Subcutaneous abdominal adipose tissue (tissue), 5 donors: ENCODE data around the gene ZFHX3.
A peak's percentile ranks its signal among the peaks of the same experiment; 100 is the strongest.

Source experiments
- H3K27ac ChIP-seq: one replicate; pipeline ENCODE4 v1.7.0; 2013; ENCODE audit warnings: low read depth, mild to moderate bottlenecking, inconsistent platforms, low read length, moderate library complexity
- H3K27me3 ChIP-seq, 5 donors: one replicate each; pipeline ENCODE4 v1.7.0; 2013; ENCODE audit warnings: low read length in 5 of 5, inconsistent platforms in 1 of 5; ENCODE audit not compliant: control insufficient read depth in 5 of 5, insufficient read depth in 4 of 5
- H3K36me3 ChIP-seq, 5 donors: one replicate each; pipeline ENCODE4 v1.7.0; 2013; ENCODE audit warnings: low read length in 5 of 5; ENCODE audit not compliant: control insufficient read depth in 5 of 5, insufficient read depth in 5 of 5
- H3K4me1 ChIP-seq, 5 donors: one replicate each; pipeline ENCODE4 v1.7.0; 2013; ENCODE audit warnings: low read length in 5 of 5, mild to moderate bottlenecking in 3 of 5, moderate library complexity in 1 of 5; ENCODE audit not compliant: control insufficient read depth in 5 of 5, insufficient read depth in 5 of 5
- H3K4me3 ChIP-seq, 5 donors: one replicate each; pipeline ENCODE4 v1.7.0; 2013; ENCODE audit warnings: low read length in 5 of 5, low read depth in 1 of 5
- H3K9ac ChIP-seq, 5 donors: one replicate each; pipeline ENCODE4 v1.7.0; 2013; ENCODE audit warnings: low read length in 5 of 5, mild to moderate bottlenecking in 4 of 5, moderate library complexity in 3 of 5
- H3K9me3 ChIP-seq, 5 donors: one replicate each; pipeline ENCODE4 v1.7.0; 2013; ENCODE audit warnings: low read length in 5 of 5; ENCODE audit not compliant: control insufficient read depth in 5 of 5
- donor health status: healthy.
- donor health status: healthy.
- donor health status: healthy.
- donor health status: healthy.
- donor health status: healthy.

ZFHX3 gene

DNA sequence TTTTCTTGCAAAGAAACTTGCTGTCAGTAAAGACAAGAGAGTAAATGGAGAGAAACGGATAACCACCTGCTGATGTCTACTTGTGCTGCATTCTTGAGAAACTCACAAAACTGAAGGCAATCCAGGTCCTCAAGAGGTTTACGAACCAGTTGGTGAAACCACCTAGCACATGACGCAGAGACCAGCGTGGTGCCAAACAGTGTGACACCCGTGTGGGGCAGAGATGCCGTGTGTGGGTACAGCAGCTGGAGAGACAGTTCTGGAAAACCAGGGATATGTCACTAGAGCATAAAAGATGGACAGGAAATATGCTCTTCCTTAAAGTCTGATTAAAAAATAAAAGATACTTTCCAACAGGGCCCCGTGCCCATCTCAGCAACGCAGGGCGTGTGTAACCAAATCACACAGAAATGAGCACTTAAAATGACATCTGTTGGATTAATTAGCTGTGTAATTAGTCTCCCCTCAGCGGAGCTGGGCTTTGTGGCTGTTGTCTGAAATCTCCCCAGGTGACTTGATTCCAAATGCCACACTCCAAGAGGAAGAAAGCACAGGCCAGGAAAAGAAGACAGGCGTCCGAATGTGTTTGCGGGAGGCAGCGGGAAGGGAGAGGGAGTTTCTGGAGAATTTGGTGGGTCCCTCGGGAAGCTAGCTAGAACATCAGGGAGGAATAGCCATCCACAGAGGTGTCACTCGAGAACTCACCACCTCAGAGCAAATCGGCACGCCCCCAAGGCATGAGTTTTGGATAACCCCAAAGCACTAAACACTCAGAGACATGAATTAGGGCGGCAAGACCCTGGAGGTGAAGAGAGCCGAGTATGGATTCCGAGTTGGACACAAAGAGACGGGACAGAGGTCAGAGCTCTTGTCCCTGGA, 109.8 kb downstream of the ZFHX3 start:
- H3K9ac ChIP-seq, result peak overlapping the region in 4 of 5 donors; percentile 7 to 66 (median 28)
- H3K4me1 ChIP-seq, result peaks cover 10 to 56% (median 42%) of the 10 kb centered on the region in 5 donors
- H3K27ac ChIP-seq, result peak overlapping the region; percentile 81
- no peaks in the 10 kb centered on the region for H3K27me3 ChIP-seq
- no peaks in the 10 kb centered on the region for H3K36me3 ChIP-seq
- no peaks in the 10 kb centered on the region for H3K9me3 ChIP-seq
- H3K4me3 ChIP-seq, result peak overlapping the region in 4 of 5 donors; percentile 33 to 59 (median 49)

DNA sequence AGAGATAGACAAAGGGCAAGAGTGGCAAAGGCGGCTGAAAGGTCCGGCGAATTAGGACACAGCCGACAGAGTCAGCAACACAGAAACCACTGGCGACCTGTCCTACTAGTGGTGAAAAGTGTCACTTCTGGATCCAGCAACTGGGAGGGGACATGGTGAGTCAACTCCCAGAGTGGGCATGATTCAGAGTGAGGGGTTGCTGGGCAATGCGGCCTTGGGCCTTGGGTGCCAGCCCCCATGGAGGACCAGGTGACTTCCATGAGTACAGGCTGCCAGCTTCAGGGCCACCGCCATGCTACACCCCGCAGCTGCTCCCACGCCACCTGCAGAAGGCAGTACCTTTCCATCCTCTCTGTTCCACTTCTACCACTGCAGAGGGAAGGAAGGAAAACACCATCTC, 110.6 kb downstream of the ZFHX3 start:
- Histone ChIP-seq H3K9ac (no peak overlapping the region), H3K27me3 (no peaks in the 10 kb centered on the region), H3K4me1 (peaks cover 10 to 58% (median 45%) of the 10 kb centered on the region in 5 donors), H3K36me3 (no peaks in the 10 kb centered on the region), H3K9me3 (no peaks in the 10 kb centered on the region), H3K27ac (no peak overlapping the region), H3K4me3 (no peak overlapping the region)

GRCh38 chr16:72936408-72936807, 111.5 kb downstream of the ZFHX3 start:
- Histone ChIP-seq H3K4me3 (no peak overlapping the region), H3K27me3 (no peaks in the 10 kb centered on the region), H3K4me1 (peaks cover 10 to 67% (median 54%) of the 10 kb centered on the region in 5 donors), H3K9me3 (no peaks in the 10 kb centered on the region), H3K36me3 (no peaks in the 10 kb centered on the region), H3K9ac (no peak overlapping the region), H3K27ac (no peak overlapping the region)

- Histone ChIP-seq H3K4me3 (no peak overlapping the region), H3K27me3 (no peaks in the 10 kb centered on the region), H3K4me1 (peaks cover 10 to 72% (median 56%) of the 10 kb centered on the region in 5 donors), H3K36me3 (no peaks in the 10 kb centered on the region), H3K9ac (no peak overlapping the region), H3K27ac (no peak overlapping the region), H3K9me3 (no peaks in the 10 kb centered on the region)
These were observed 112.0 kb downstream of the ZFHX3 start for GRCh38 chr16:72935896-72936295.

GRCh38 chr16:72934636-72935403, 113.1 kb downstream of the ZFHX3 start:
- no peaks in the 10 kb centered on the region for H3K9me3 ChIP-seq
- H3K36me3 ChIP-seq, result no peaks in the 10 kb centered on the region
- no peaks in the 10 kb centered on the region for H3K27me3 ChIP-seq
- H3K27ac ChIP-seq, result peak overlapping the region; percentile 56
- peak overlapping the region in 1 of 5 donors; percentile 13 for H3K9ac ChIP-seq
- H3K4me1 ChIP-seq, result peaks cover 10 to 76% (median 62%) of the 10 kb centered on the region in 5 donors
- no peak overlapping the region for H3K4me3 ChIP-seq

DNA sequence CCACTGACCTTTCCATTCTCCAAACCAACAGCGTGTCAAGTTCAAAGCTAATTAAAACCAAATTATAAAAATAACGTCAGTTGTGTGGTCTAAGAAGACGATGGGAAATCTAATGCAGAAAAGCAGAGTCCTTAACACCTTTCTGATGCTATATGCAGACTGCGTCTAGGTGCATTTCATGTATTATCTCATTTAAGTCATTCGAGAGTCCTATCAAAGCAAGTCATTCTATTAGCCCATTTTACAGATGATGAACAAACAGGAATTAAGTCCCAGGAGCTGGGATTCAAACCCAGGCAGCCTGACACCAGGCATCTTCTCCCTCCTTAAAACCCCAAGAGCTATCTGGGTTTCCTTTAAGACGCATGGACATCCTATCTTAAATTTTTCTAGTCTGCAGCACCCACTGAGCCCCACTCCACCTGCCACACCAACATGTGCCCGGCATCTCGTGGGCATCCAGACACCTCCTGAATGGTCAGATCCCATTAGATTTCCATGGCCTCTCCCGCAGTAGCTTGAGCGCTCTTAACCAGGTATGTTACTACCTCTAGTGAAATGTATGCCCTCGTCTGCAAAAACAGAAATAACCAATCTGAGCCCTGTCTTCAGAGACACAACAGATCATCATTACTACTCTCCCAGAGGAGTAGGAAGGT, 115.1 kb downstream of the ZFHX3 start:
- peaks cover 4 to 56% (median 44%) of the 10 kb centered on the region in 5 donors for H3K4me1 ChIP-seq
- H3K9ac ChIP-seq, result no peak overlapping the region
- H3K4me3 ChIP-seq, result no peak overlapping the region
- H3K27ac ChIP-seq, result no peak overlapping the region
- no peaks in the 10 kb centered on the region for H3K9me3 ChIP-seq
- peaks cover 0 to 2% (median 0%) of the 10 kb centered on the region in 5 donors for H3K36me3 ChIP-seq
- H3K27me3 ChIP-seq, result no peaks in the 10 kb centered on the region

DNA sequence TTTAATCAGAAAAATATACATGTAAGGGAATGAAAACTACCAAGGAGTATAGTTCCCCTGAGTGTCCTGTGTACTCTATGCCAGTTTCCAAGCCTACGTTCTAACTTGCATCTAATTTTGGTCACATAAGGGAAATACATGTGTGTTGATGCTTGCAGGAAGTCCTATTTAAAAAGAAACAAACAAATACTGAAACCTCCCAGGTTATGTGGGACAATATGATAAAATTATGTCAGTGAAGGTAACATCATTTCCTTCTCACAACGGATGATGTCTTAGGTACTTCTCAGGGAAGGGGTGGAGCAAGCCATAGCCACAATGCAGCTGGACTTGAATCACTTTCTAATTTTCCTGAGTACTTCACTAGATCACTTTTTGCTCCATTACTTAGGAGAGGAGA, 115.9 kb downstream of the ZFHX3 start:
- H3K4me1 ChIP-seq, result peaks cover 4 to 55% (median 47%) of the 10 kb centered on the region in 5 donors

DNA sequence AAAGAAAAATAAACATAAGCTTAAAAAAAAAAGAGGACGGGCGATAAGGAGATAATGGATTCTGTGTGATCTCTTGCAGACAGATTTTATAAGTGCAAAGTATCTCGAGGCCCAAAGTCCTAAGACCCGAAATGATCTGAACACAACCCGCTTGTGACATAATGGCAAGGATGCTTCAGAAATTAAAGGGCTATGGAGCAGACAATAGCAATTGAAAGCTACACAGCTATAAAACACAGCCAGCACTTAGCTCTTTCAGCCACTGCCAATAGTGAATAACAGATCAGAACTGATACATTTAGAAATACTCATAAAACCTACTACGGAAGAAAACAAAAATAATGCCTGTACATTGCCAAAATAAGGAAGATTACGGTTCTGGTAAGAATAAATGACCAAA, 117.5 kb downstream of the ZFHX3 start:
- Histone ChIP-seq H3K9me3 (no peaks in the 10 kb centered on the region), H3K27ac (no peak overlapping the region), H3K27me3 (no peaks in the 10 kb centered on the region), H3K4me1 (peaks cover 0 to 45% (median 38%) of the 10 kb centered on the region in 5 donors), H3K4me3 (no peak overlapping the region), H3K36me3 (peaks cover 0 to 2% (median 0%) of the 10 kb centered on the region in 5 donors), H3K9ac (no peak overlapping the region)

More for the DNA sequence above, 115.9 kb downstream of the ZFHX3 start:
- H3K36me3 ChIP-seq, result peaks cover 0 to 2% (median 0%) of the 10 kb centered on the region in 5 donors
- H3K27me3 ChIP-seq, result no peaks in the 10 kb centered on the region
- H3K27ac ChIP-seq, result peak overlapping the region; percentile 51
- H3K4me3 ChIP-seq, result peak overlapping the region in 1 of 5 donors; percentile 29
- no peaks in the 10 kb centered on the region for H3K9me3 ChIP-seq
- H3K9ac ChIP-seq, result peak overlapping the region in 2 of 5 donors; percentile 11 to 35

DNA sequence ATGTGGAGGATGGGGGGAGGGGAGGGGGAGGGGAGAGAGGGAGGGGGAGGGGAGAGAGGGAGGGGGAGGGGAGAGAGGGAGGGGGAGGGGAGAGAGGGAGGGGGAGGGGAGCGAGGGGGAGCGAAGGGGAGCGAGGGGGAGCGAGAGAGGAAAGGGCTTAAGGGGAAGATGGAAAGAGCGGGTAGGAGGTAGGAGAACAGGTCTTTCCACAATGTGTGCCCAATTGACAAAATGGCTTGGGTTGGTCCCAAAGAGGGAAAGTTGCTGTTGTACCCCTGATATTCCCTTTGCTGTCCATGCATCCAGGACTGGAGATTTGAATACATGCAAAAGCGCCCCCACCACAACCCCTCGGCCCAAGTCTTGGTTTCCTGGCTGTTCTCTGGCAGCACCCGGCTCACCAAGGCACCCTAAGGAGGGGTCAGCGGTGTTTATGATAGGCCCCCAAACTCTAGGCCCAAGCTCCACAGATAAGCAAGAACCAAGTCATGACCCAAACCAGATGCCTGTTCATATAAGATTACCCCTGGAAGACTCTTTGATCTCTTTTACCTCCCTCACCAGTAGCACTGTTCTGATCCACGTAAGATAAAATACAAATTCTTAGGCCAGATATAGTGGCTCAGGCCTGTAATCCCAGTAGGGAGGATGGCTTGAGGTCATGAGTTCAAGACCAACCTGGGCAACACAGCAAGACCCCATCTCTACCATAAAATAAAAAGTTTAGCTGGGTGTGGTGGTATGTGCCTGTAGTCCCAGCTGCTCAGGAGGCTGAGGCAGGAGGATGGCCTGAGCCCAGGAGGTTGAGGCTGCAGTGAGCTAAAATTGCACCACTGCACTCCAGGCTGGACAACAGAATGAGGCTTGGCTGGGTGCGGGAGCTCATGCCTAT, 119.6 kb downstream of the ZFHX3 start:
- peaks cover 1 to 28% (median 26%) of the 10 kb centered on the region in 5 donors for H3K4me1 ChIP-seq
- no peaks in the 10 kb centered on the region for H3K27me3 ChIP-seq
- peaks cover 0 to 2% (median 0%) of the 10 kb centered on the region in 5 donors for H3K36me3 ChIP-seq
- H3K27ac ChIP-seq, result no peak overlapping the region
- H3K9ac ChIP-seq, result no peak overlapping the region
- no peaks in the 10 kb centered on the region for H3K9me3 ChIP-seq
- H3K4me3 ChIP-seq, result no peak overlapping the region
